Measurements from ENCODE around the gene FHIT.

The FHIT gene

GRCh38 chr3:60435941-60436650 is 815.2 kb downstream of the FHIT start:
- no peak for DNase-seq

GRCh38 chr3:60434950-60435349 is 816.3 kb downstream of the FHIT start:
- no peak for DNase-seq

- no peak for DNase-seq
These were observed 816.9 kb downstream of the FHIT start for GRCh38 chr3:60434323-60434722.

- no peak for DNase-seq
These were observed 819.7 kb downstream of the FHIT start for GRCh38 chr3:60431599-60431958.

- no peak for DNase-seq
These were observed 821.0 kb downstream of the FHIT start for GRCh38 chr3:60430205-60430604.

- DNase-seq, result no peak
These were observed 824.1 kb downstream of the FHIT start for GRCh38 chr3:60427109-60427508.

- DNase-seq, result no peak
These were observed 826.3 kb downstream of the FHIT start for GRCh38 chr3:60424942-60425341.

GRCh38 chr3:60424034-60424433 is 827.2 kb downstream of the FHIT start:
- peak; percentile 63 for DNase-seq

- DNase-seq, result no peak
These were observed 827.7 kb downstream of the FHIT start for GRCh38 chr3:60423556-60423955.

GRCh38 chr3:60421749-60422446 is 829.4 kb downstream of the FHIT start:
- no peak for DNase-seq

GRCh38 chr3:60417576-60417975 is 833.7 kb downstream of the FHIT start:
- DNase-seq, result peak; percentile 4

GRCh38 chr3:60414011-60414410 is 837.2 kb downstream of the FHIT start:
- no peak for DNase-seq

- no peak for DNase-seq
These were observed 837.7 kb downstream of the FHIT start for GRCh38 chr3:60413551-60413950.

- DNase-seq, result no peak
These were observed 847.4 kb downstream of the FHIT start for GRCh38 chr3:60403866-60404265.

GRCh38 chr3:60402931-60403330 is 848.3 kb downstream of the FHIT start:
- no peak for DNase-seq

GRCh38 chr3:60399861-60400845 is 851.1 kb downstream of the FHIT start:
- peak; percentile 44 for DNase-seq

- DNase-seq, result peak; percentile 71
These were observed 852.0 kb downstream of the FHIT start for GRCh38 chr3:60399292-60399691.

- DNase-seq, result no peak
These were observed 856.0 kb downstream of the FHIT start for GRCh38 chr3:60395173-60395762.

- no peak for DNase-seq
These were observed 857.3 kb downstream of the FHIT start for GRCh38 chr3:60393946-60394345.

GRCh38 chr3:60392501-60392900 is 858.8 kb downstream of the FHIT start:
- DNase-seq, result no peak

- no peak for DNase-seq
These were observed 860.0 kb downstream of the FHIT start for GRCh38 chr3:60391292-60391691.

GRCh38 chr3:60388731-60389130 is 862.5 kb downstream of the FHIT start:
- DNase-seq, result no peak

GRCh38 chr3:60386306-60386705 is 864.9 kb downstream of the FHIT start:
- DNase-seq, result no peak
